GM12865 (cell line): Measurements from ENCODE around the gene CLEC2L.
"Not testable (repeated sequence)": the region's sequence is repeated elsewhere in the genome, so short reads cannot be mapped to it uniquely, and the experiment has no call there.

Experiments used
- DNase-seq: peaks from one replicate; pipeline ENCODE4 v3.0.0; 2010; ENCODE audit warnings: low read depth
- H3K4me3 ChIP-seq: 2 replicates; pipeline ENCODE4 v1.5.1; 2011; ENCODE audit warnings: mild to moderate bottlenecking, low read depth, low read length, control low read depth
- TF ChIP-seq, protein P1 (sequence below): IDR thresholded peaks from 2 replicates; pipeline ENCODE4 v1.5.1; 2011; ENCODE audit warnings: low read length, control low read depth, low read depth, inconsistent platforms; ENCODE audit not compliant: insufficient read depth; ENCODE audit errors: missing control alignments

Gene CLEC2L

DNA sequence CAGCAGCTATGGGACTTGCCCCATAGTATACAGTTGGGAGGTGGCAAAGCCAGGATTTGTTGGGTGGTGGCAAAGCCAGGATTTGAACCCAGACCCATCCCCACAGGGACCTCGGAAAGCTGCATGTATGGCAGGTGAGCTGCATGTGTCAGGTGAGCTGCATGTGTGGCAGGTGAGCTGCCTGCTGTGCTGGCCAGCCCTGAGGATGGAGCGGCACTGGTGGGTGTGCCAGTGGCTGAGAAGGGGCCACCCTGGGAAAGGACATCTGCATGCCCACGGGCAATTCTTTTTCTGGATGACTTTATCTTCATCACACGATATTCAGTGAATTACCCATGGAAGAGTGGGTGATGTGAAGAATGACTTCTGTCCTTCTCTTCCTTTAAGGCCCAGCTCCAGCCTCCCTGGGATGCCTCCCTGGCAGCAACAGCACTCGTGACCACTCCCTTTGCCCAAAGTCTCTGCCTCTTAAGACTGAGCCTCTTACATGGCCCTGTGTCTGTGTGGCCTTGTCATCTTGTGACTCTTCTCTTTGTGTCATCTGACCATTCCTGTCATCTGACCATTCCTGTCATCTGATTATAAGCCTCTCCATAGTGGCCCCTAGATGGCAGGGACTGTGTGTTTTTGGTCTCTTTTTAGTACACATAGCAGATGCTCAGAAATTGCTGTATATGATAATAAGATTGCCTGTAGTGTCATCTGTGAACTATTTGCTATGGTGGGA is 25.0 kb downstream of the CLEC2L start:
- no peak for DNase-seq
- TF ChIP-seq, protein P1, sequence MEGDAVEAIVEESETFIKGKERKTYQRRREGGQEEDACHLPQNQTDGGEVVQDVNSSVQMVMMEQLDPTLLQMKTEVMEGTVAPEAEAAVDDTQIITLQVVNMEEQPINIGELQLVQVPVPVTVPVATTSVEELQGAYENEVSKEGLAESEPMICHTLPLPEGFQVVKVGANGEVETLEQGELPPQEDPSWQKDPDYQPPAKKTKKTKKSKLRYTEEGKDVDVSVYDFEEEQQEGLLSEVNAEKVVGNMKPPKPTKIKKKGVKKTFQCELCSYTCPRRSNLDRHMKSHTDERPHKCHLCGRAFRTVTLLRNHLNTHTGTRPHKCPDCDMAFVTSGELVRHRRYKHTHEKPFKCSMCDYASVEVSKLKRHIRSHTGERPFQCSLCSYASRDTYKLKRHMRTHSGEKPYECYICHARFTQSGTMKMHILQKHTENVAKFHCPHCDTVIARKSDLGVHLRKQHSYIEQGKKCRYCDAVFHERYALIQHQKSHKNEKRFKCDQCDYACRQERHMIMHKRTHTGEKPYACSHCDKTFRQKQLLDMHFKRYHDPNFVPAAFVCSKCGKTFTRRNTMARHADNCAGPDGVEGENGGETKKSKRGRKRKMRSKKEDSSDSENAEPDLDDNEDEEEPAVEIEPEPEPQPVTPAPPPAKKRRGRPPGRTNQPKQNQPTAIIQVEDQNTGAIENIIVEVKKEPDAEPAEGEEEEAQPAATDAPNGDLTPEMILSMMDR = no peak
- H3K4me3 ChIP-seq = no peak overlapping the region

DNA sequence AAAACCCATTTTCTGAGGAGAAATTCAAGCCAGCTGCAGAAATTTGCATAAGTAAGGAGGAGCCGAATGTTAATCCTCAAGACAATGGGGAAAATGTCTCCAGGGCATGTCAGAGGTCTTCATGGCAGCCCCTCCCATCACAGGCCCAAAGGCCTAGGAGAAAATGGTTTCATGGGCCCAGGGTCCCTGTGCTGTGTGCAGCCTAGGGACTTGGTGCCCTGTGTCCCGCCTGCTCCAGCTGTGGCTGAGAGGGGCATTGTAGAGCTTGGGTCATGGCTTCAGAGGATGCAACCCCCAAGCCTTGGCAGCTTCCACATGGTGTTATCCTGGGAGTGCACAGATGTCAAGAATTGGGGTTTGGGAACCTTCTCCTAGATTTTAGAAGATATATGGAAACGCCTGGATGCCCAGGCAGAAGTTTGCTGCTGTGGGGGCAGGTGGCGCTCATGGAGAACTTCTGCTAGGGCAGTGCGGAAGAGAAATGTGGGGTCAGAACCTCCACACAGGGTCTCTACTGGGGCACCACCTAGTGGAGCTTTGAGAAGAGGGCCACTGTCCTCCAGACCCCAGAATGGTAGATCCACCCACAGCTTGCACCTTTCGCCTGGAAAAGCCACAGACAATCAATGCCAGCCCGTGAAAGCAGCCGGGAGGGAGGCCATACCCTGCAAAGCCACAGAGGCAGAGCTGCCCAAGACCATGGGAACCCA is 30.7 kb downstream of the CLEC2L start:
- DNase-seq, H3K4me3 ChIP-seq: not testable (repeated sequence)

DNA sequence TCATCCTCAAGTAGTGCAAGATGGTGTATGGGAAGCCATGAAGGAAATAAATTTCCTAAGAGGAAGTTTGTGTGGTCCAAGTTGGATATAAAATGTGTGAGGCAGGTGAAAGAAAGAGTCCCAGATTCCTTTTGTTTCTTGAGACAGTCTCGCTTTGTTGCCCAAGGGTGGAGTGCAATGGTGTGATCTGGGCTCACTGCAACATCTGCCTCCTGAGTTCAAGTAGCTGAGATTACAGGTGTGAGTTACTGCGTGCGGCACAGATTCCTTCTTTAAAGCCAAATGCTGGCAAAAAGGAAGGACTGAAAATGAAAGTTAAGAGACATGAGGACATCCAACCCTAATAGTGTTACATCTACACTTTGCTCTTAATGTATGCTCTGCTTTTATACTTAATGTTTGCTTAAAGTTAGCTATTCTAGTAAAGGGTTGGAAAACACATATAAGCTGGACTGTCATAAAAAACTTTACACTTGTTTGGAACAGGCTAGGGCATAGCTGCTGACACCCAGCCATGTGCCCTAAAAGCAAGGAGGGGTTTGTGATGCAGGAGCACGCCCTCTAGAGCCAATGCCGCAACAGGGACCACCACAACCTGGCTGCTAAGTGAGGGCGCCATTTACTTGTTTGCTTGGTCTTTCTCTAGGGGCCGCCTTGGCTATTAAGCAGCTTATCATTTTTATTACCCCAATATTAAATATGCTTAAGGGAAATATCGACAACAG is 34.5 kb downstream of the CLEC2L start:
- no peak for DNase-seq
- H3K4me3 ChIP-seq = no peak overlapping the region
- TF ChIP-seq, protein P1 = no peak

DNA sequence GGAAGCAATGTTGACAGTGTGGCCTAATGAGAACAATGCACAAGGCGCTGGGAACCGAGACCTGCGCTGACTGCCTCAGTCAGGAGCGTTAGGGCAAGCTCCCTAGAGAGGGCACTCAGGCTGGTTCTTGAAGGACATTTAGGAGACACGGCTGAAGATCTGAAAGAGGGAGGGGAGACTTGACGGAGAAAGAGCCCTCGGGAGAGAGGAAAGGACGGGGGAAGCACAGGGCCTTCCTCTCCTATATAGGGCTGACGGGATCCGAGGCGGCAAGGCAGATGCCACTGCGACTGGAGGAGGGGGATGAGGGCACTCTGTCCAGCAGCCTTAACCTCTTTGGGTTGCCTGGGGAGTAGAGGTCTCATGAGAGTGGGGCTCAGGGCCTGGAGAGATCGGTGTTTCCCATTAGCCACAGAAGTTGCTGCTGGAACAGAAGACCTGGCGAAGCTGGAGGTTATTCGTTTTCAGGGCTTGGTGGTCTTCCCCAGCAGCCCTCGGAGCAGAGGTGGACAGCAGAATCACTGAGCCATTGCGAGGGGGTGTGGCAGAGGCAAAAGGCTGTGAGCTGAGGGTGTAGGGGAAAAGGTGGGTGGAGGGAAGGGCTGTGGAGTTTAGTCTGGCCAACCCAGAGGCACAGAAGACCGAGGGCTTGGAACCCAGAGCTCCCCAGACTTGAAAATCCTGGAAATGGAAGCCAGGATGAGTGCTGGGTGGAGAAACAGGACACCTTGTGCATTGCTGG is 36.0 kb downstream of the CLEC2L start:
- no peak overlapping the region for H3K4me3 ChIP-seq
- TF ChIP-seq, protein P1 = no peak
- DNase-seq = no peak

DNA sequence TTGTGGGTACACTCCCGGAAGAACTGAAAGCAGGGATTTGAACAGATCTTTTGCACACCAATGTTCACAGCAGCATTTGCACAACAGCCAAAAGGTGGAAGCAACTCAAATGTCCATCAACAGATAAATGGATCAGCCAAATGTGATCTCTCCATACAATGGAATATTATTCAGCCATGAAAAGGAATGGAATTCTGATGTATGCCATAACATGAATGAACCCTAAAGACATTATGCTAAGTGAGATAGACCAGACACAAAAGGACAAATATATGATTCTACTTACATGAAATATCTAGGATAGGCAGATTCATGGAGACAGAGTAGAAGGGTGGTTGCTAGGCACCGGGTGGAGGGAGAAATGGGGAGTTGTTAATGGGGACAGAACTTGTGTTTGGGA is 36.7 kb downstream of the CLEC2L start:
- TF ChIP-seq, protein P1 = no peak
- no peak for DNase-seq
- H3K4me3 ChIP-seq = no peak overlapping the region

DNA sequence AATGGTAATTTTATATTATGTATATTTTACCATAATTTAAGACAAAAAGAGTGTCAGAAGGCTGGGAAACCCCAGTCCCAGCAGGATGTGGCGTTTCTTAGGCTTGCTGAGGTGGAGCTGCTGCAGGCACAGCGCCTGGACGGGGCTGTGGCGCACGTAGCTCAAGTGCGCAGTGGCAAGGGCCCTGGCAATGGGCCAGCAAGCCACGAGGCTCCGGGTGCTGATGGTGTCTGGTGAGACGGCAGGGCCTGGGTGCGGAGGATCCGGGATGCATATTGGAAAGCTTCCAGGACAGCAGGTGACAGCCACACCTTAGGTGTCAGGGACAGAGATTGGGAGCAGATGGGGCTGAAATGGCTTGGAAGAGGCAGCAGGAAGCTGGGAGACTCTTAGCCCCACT is 37.2 kb downstream of the CLEC2L start:
- DNase-seq = no peak
- H3K4me3 ChIP-seq = no peak overlapping the region
- TF ChIP-seq, protein P1 = no peak

DNA sequence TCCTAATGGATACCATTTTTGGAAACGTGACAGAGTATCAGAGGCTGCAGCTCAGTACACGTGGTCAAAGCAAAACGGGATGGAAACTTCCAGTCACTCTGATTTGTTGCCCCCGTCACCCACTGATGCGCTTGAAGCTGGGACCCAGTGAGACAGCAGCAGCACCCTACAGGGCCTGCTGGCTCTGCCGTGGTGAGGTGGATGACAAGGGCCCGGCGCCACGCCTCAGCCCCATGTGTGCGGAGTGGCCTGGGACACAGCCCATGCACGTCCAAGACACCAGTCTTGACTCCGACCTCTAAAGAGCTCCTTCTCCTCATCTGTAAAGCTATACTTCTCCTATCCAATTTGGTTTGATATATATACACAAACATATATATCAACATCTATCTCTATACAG is 39.0 kb downstream of the CLEC2L start:
- TF ChIP-seq, protein P1 = no peak
- no peak overlapping the region for H3K4me3 ChIP-seq
- DNase-seq = no peak
